HepG2 (cell line): ENCODE results near the gene GAREM2.

Source experiments
- POLR2A ChIP-seq, 2 experiments: IDR thresholded peaks; 2 replicates each; pipeline ENCODE4 v1.6.1; 2011; ENCODE audit warnings: low read depth in 2 of 2, low read length in 2 of 2, mild to moderate bottlenecking in 1 of 2, moderate library complexity in 1 of 2; ENCODE audit not compliant: insufficient read depth in 1 of 2
- TMF1 ChIP-seq: sonication (generic); formaldehyde crosslinking; IDR thresholded peaks from 2 replicates; pipeline ENCODE4 v1.8.1; 2022; ENCODE audit warnings: low read depth, missing genetic modification reagents

DNA sequence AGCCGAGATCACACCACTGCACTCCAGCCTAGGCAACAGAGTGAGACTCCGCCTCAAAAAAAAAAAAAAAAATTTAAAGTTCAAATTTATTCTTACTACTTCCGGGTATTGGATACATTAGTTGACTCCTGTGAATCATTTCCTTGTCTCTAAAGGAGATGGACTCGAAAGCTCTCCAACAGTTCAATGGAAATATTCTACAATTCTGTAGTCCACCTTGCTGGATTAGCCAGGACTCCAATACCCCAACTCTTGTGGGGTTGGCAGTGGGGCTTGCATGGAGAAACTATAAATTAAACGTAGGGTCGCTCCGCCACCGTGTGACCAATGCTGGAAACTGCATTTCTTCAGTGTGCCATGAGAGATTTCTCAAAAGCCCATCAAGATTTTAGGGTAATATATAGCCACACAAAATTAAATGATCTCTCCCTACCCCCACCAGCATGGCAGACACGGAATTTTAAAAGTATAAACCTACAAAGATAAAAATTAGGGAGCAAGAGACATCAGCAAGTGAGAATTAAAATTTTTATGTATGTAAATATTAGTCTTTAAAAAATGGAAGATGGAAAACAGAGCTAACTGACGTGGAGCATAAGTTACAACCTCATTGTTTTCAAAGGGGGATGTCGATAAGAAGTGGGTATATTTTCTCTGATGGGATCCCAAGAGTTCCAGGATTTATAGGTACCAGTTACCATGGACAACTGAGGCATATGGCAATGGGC lies 27.8 kb upstream of the GAREM2 start:
- TF ChIP-seq POLR2A (IDR thresholded peaks at IDR 0.05; ENCODE audit: insufficient read depth in 1 of 2, low read depth in 2 of 2, low read length in 2 of 2) (no peak), TMF1 (CRISPR knock-in tag) (no peak)
